Fibroblast of gingiva (primary cell): ENCODE measurements around the gene PCDHB4.
"Not testable (repeated sequence)": the region's sequence is repeated elsewhere in the genome, so short reads cannot be mapped to it uniquely, and the experiment has no call there.

ENCODE experiments used
- DNase-seq: peaks from one replicate; pipeline ENCODE4 v3.0.0-alpha.2; 2011; ENCODE audit warnings: low read depth

Gene PCDHB4

GRCh38 chr5:141150224-141150992 lies 28.8 kb downstream of the PCDHB4 start:
- DNase-seq = no peak

GRCh38 chr5:141150993-141151325 lies 29.3 kb downstream of the PCDHB4 start:
- DNase-seq = no peak

GRCh38 chr5:141151632-141152031 lies 30.0 kb downstream of the PCDHB4 start:
- not testable (repeated sequence) for DNase-seq

GRCh38 chr5:141152096-141152495 lies 30.5 kb downstream of the PCDHB4 start:
- DNase-seq = not testable (repeated sequence)

- no peak for DNase-seq
Observed at GRCh38 chr5:141155540-141156374, 34.1 kb downstream of the PCDHB4 start.

- DNase-seq = not testable (repeated sequence)
Observed at GRCh38 chr5:141157356-141157755, 35.7 kb downstream of the PCDHB4 start.

- DNase-seq = not testable (repeated sequence)
Observed at GRCh38 chr5:141157901-141158300, 36.3 kb downstream of the PCDHB4 start.

GRCh38 chr5:141172381-141173204 lies 51.0 kb downstream of the PCDHB4 start, which contains the start of gene PCDHB7:
Gene PCDHB7 (plus strand): TSS chr5:141172644. CDS start chr5:141172836, 192 bp downstream.
- DNase-seq = no peak

- DNase-seq = not testable (repeated sequence)
Observed at GRCh38 chr5:141174291-141175104, 52.9 kb downstream of the PCDHB4 start.
